Measurements from ENCODE around the gene CD300H.

The CD300H gene

DNA sequence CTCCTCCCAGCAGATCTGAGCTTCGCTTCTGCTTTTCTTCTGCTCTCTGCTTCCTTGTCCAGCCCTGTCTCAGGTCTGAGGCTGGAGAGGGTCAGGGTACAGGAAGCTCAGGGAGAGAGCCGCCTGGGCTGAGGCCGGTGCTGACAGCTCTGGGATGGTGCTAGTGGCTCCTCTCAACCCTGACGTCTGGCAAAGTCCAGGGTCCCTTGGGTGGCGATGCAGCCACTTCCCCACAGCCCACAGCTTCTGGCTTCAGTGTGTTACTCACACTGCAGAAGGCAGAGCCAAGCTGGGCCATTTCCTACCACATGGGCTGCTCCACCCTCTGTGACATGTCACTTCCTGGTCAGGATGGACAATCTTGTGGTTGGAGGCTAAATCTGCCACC lies 21.5 kb downstream of the CD300H start, which contains the start of gene CD300C:
CD300C (minus strand) TSS at position 273 of the 388 bp plus-strand sequence. CDS start 333 bp downstream, outside the sequence.
- no peak within 1 kb of the TSS for H3K4me3 ChIP-seq (ENCODE audit: low read depth, low read length)
- TF ChIP-seq CTCF (IDR thresholded peaks at IDR 0.05; ENCODE audit: low read depth, low read length) = no peak
- in situ Hi-C loops (cut with HindIII; ENCODE audit: low sequenced_read_pairs) = no loop called here
- no peak for DNase-seq (ENCODE audit: low read depth, low spot score)

DNA sequence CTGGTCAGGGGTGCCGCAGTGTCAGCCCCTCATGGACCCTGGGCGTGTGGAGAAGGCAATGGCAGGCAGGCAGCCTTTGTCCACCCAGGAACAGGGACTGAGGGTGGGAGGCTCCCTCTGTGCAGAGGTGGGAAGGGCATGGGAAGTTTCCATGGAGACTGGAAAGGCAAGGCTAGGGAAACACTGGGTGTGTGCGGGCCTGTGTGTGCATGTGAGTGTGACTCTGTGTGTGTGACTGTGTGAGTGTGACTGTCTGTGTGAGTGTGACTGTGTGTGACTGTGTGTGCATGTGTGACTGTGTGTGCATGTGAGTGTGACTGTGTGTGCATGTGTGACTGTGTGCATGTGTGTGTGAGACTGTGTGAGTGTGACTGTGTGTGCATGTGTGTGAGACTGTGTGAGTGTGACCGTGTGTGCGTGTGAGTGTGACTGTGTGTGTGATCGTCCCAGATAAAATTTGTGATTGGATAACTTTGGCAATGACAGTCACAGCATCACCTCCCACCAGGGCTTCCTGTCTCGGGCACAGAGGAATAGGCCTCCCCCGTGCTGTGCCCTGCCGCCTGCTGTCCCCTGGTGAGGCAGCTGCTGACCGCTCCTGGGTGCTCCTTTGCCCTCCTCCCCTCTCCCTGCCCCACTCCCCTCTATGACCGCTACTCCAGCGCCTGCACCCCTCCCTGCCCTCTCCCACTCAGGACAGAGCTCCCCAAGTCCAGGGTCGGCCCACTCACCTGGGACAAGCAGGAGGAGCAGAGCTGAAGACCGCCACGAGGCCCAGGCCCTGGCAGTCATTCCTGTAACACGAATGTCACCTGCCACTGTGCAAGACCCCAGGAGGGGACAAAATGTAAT lies 22.1 kb downstream of the CD300H start:
- TF ChIP-seq CTCF (IDR thresholded peaks at IDR 0.05; ENCODE audit: low read depth, low read length) = no peak
- no peak for DNase-seq (ENCODE audit: low read depth, low spot score)
- no peak overlapping the region for H3K4me3 ChIP-seq (ENCODE audit: low read depth, low read length)
- in situ Hi-C loops (cut with HindIII; ENCODE audit: low sequenced_read_pairs) = no loop called here

DNA sequence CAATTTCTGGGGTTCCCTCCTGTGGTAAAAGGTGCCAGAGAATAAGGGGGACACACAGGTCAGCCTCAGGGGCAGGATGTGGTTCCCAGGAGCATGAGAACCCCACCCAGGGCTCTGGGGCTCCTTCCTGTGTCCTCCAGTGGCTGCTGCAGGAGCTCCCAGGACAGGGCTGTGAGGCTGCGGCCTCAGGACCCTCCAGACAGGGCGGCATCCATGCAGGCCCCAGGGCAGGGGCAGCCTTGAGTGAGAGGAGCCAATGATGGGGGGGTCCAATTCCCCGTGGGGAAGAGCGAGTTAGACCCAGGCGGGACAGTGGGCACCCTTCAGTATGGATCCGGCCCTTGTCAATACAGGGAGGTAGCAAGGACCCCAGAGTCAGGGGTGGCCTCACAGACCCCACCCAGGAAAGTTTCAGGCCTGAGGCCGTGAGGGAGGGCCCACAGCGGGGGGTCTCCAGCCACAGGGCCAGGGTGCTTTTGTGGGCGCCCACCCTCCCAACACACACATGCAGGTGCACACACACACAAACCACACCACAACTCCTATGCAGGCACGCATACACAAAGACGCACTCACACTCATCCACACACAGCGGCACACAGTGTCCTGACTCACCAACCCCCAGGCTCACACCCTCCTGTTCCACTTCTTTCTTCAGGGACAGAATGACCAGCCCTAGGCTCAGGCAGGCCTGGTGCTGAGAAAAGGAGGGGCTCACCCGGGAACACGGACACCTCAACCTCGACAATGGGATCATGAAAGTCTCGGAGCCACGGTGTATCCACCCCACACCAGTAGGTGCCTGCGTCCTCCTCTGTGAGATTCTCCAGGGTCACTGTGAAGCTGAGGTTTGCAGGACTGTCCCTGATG lies 23.2 kb downstream of the CD300H start:
- DNase-seq (ENCODE audit: low read depth, low spot score) = no peak
- in situ Hi-C loops (cut with HindIII; ENCODE audit: low sequenced_read_pairs) = no loop called here
- no peak overlapping the region for H3K4me3 ChIP-seq (ENCODE audit: low read depth, low read length)
- no peak for TF ChIP-seq CTCF (IDR thresholded peaks at IDR 0.05; ENCODE audit: low read depth, low read length)

GRCh38 chr17:74543406-74543805 lies 23.9 kb downstream of the CD300H start:
- no peak overlapping the region for H3K4me3 ChIP-seq (ENCODE audit: low read depth, low read length)
- no peak for DNase-seq (ENCODE audit: low read depth, low spot score)
- in situ Hi-C loops (cut with HindIII; ENCODE audit: low sequenced_read_pairs) = no loop called here
- TF ChIP-seq CTCF (IDR thresholded peaks at IDR 0.05; ENCODE audit: low read depth, low read length) = no peak

DNA sequence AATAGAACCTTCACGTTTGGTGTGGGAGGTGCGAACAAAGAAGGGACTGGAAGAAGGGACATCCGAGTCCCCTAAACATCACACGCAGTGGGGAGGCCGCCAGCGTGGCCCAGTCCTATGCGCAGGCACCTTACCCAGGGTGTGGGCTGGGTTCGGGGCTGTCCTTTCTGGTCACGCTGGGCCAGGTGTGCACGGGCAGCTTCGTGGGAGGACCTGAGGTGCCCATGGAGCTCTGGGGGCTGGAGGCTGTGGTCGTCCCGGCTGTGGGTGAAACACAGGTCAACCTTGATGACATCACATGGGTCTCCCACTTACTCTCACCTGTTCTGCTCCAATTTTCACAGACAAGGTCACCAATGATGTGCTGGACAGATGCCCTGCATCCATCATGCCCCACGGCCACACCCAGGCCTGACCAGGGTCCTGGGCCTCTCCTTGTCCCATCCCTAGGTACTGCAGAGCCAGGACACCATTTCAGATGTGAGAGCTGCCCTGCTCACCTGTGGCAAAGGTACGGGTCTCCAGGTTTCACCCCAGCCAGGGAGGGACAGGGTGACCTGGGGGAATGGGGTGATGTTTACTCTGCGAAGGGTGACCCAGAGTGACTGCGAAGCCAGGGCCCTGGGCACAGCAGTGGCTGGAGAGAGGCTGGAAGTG lies 24.5 kb downstream of the CD300H start:
- DNase-seq (ENCODE audit: low read depth, low spot score) = no peak
- in situ Hi-C loops (cut with HindIII; ENCODE audit: low sequenced_read_pairs) = no loop called here
- H3K4me3 ChIP-seq (ENCODE audit: low read depth, low read length) = no peak overlapping the region
- TF ChIP-seq CTCF (IDR thresholded peaks at IDR 0.05; ENCODE audit: low read depth, low read length) = no peak

GRCh38 chr17:74542166-74542565 lies 25.1 kb downstream of the CD300H start:
- no peak for TF ChIP-seq CTCF (IDR thresholded peaks at IDR 0.05; ENCODE audit: low read depth, low read length)
- H3K4me3 ChIP-seq (ENCODE audit: low read depth, low read length) = no peak overlapping the region
- DNase-seq (ENCODE audit: low read depth, low spot score) = no peak
- in situ Hi-C loops (cut with HindIII; ENCODE audit: low sequenced_read_pairs) = no loop called here
